RPMI7951 (cell line): Measurements from ENCODE around the gene DDX3X. TPM values are rescaled to one million over a fixed set of nuclear protein-coding genes. Genes with fewer than 3 reads are reported as not detected.
"Not testable (repeated sequence)": the region's sequence is repeated elsewhere in the genome, so short reads cannot be mapped to it uniquely, and the experiment has no call there.

Experiments
- DNase-seq: peaks from one replicate; pipeline ENCODE4 v3.0.0-alpha.2; 2012; ENCODE audit warnings: low read depth
- total RNA-seq: library from RNA; depleted of rRNA; stranded (reverse); fragments of >200 nt; shearing (Covaris generic); gene quantifications from 2 replicates; pipeline ENCODE4 v1.2.3, GENCODE V29; 2014

The DDX3X gene
- total RNA-seq, 1 experiment from 2014 or later: 168 TPM

DNA sequence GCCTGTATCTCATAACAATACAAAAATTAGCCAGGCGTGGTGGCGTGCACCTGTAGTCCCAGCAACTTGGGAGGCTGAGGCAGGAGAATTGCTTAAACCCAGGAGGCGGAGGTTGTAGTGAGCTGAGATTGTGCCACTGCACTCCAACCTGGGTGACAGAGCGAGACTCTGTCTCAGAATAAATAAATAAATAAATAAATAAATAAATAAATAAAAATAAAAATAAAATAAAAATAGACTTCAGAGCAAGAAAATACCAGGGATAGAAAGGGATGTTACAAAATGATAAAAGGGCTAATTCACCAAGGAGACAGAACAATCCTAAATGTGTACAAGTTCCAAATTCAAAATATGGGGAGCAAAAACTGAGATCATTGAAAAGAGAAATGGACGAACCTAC lies 37.6 kb downstream of the DDX3X start:
- DNase-seq: not testable (repeated sequence)

DNA sequence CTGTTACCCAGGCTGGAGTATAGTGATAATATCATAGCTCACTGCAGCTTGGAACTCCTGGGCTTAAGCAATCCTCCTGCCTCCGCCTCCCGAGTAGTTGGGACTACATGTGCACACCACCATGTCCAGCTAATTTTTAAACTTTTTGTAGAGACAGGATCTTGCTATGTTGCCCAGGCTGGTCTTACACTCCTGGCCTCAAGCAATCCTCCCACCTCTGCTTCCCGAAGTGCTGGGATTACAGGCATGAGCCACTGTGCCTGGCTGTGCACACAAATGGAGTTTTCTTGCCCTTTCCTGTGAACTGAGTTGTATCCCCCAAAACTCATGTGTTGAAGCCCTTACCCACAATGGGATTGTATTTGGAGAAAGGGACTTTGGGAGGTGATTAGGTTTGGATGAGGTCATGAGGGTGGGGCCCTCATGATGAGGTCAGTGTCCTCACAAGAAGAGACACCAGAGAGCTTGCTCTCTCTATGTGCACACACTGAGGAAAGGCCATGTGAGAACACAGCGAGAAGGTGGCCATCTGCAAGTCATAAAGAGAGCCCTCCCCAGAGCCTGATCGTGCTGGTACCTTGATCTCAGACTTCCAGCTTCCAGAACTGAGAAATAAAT lies 40.1 kb downstream of the DDX3X start:
- DNase-seq: no peak

DNA sequence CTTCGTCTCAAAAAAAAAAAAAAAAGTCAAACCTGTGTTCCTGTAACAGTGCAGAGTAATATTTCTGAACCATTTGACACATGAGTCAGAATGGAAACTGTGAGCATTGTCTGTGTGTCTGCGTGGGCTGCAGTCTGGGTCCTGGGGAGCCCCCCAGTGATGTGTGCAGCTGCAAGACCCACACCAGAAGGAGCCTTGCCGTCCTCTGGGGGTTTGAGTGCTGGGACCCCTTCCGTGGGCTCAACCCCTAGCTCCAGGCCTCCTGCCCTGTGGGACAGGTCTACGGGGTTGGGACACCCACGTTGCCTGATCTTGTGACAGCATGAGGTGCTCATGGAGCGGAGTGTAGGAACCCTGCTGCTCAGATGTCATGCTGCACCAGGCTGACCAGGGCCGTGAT lies 43.7 kb downstream of the DDX3X start:
- no peak for DNase-seq

DNA sequence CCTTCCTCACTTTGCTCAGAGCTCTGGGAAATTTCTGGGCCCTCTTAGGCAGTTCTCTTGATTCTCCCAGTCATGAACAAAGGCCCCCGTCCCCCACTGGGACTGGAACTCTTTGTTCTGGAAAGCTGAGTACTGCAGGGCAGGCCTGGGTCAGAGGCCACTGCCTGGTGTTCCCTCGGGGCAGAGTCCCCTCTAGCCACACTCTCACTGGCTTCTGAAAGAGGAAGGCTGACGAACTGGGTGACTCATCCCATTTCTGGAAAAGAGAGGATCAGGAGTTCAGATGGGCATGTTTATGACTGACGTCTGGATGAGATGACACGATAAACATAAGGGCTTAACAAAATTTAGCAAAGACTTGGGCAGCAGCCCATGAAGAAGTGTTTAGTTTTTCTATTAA lies 47.7 kb downstream of the DDX3X start:
- peak; percentile 95 for DNase-seq

DNA sequence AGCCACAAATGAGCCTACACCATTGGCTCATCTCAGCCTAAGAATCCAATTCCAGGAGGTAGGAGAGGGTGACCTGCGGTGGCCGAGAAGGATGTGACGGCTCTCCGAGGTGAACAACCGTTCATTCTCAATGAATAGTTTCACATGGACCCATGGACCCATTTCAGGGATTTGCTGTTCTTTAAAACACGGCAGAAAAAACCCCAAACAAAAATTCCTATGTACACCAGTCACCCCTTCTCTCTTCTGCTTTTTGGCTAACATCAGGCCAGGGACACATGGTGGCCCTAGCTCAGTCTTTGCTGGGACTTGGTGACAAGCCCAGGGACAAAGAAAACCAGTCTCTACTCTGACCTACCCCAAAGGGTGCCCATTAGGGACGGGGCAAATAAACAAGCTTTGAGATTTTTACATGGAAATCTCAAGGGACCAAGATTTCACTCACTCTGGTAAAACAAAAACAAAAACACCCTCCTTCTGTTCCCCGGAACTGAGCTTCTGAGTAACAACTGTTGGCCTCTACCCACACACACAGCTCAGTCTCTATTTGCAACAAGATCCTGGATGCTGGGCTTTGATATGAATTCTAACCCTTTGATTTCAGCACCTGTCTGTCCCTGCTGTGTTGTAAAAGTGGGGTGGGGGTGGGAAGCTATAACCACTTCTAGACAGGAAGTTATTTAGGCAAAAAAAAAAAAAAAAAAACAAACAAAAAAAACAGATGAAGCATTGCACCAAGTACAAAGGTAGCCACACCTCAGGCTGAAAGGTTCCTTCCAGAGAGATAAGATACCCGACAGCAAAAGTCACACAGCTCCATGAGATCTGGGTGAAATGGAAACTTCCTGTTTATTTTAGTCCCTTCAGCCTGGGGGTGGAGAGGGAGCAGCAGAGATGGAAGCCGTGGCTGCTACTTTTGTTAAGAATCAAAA lies 49.0 kb downstream of the DDX3X start:
- DNase-seq: peak; percentile 37

DNA sequence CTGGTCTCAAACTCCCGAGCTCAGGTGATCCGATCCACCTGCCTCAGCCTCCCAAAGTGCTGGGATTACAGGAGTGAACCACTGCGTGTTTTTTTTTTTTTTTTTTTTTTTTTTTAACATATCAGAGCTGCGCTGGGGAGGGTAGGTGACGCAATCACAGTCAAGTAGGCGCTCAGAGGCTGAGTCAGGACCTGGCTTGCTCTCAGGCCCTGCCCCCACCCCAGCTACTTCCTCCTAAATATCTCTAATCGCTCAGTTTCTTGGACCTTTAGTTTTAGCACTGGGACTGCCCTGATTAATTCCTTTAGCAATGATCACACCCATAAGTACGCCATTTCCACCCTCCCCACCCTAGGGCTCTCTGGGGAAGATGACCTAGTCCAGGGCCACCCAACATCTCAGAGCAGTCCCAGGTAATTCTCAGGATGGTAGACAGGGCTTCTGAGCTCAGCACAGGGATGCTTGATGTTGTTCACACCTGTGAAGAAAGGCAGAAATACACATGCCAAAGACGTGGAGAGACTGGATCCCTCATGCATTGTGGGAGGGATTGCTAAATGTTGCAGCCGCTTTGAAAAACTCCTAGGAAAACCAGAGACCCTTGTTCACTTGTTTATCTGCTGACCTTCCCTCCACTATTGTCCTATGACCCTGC lies 50.2 kb downstream of the DDX3X start:
- peak; percentile 82 for DNase-seq

DNA sequence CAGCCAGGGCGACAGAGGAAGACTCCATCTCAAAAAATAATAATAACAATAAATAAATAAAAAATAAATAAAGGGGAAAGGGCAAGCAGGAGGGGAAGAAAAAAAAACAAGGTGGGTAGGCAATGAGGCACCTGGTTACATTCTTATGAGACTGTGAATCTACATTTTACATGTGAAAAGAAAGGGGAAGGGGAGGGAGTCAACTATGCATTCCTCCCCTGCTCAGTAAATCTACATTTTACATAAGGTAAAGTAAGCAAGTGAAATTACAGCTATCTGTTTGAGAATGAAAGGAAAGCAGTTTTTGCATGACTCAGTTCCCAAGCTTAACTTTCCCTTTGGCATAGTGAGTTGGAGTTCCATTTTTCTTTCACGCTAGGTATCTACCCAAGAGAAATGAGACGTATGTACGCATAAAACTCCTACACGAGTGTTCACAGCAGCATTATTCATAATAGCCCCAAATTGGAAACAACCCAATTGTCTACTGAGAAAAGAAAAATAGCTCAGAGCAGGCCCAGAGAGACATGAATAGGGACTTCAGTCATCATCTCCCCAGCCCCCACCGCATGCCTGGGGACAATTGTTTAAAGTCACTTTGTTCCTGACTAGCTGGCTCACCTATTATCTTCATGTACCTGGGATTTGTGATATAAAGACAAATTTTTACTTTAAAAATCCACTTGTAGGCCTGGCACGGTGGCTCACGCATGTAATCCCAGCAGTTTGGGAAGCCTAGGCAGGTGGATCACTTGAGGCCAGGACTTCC lies 52.4 kb downstream of the DDX3X start:
- DNase-seq: no peak

DNA sequence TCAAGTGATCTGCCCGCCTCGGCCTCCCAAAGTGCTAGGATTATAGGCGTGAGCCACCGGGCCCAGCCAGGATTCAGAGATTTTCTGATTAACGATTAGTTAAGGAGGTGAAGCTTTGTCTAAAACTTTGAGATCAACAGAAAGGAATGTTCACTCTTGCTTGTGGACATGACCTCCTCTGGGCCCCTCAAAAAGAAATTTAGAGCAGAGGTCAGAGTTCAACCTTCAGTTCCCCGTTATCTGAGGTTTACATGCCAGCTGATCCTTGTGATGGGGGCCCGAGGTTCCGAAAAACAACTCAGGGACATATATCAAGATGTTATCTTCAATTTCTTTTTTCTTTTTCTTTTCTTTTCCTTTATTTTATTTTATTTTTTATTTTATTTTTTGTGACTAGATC lies 54.6 kb downstream of the DDX3X start:
- no peak for DNase-seq

DNA sequence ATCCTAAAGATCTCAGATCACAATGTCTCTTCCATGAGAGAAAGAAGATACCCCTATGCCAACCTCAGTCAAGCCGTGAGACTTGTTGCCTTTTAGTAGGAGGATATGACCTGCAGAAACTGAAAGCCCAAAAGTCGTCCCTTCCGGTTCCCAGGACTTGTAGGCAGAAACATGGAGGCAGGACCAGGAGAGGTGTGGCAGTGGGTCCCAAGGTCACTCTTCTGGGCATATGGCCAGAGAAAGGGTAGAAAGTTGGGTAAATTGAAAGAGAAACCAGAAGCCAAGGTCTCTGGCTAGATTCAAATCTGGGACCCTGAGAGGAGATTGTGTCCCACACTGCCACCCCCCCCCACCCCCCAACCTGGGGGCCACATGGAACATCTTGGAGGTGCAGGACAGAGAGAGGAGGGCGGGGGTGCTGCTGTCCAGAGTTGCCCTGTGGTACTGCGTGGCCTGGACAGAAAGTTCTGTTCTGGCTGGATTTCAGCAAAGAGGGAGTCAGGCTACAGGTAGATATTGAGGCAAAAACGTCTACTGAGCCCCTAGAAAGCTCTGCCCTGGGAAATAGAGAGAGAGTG lies 55.4 kb downstream of the DDX3X start:
- no peak for DNase-seq

DNA sequence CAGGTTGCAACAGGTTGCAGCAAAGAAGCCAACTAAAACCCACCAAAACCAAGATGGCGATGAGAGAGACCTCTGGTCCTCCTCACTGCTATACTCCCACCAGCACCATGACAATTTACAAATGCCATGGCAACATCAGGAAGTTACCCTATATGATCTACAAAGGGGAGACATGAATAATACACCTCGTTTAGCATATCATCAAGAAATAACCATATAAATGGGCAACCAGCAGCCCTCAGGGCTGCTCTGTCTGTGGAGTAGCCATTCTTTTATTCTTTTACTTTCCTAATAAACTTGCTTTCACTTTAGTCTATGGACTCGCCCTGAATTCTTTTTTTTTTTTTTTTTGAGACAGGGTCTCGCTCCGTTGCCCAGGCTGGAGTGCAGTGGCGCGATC lies 56.6 kb downstream of the DDX3X start:
- not testable (repeated sequence) for DNase-seq

DNA sequence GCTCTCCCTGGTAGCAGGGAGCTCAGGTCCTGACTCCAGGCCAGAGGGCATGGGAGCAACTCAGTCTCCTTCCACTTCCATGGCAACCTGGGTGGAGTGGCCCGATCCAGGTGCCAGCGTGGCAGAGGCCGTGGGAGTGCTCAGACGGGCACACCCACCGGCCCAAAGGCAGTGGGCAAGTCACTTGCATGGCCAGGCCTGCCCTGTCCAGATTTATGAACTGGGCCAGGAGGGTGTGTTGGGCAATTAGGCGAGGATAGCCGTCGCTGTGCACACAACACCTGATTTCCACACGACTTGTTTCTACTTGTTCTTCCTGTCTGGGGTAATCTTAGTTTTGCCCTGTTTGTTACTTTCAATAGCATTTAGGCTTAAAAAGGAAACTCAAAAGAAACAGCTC lies 57.6 kb downstream of the DDX3X start:
- DNase-seq: no peak

DNA sequence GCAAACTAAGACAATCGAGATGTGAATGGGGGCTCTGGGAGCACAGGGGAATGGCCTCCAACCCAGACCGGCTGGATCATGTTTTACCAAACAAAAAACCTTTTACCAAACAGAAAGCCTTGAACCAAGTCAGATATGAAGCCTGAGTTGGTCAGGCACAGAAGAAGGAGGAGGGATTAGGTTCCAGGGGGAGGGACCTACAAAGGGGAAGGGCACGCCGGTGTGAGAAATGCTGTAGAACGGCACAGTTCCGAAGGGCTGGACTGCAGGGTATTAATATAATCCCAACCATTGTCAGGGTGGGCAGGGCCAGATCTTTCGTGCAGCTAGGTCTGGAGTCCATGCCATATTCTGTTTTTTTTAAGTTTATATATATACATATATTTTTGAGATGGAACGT lies 60.3 kb downstream of the DDX3X start:
- no peak for DNase-seq

DNA sequence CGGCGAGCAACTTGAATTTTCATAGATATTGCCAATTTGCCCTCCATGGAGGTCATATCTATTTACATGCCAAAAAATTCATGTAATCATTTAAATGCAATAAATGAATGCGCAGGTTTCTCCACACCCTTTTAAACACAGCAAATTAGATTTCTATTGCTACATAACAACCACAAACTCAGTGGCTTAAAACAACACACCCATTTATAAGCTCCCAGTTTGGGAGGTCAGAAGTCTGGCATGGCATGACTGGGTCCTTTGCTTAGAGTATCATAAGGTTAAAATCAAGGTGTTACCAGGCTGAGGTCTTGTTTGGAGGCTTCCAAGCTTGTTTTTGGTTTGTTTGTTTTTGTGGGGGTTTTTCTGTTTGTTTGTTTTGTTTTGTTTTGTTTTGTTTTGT lies 63.3 kb downstream of the DDX3X start:
- DNase-seq: no peak

DNA sequence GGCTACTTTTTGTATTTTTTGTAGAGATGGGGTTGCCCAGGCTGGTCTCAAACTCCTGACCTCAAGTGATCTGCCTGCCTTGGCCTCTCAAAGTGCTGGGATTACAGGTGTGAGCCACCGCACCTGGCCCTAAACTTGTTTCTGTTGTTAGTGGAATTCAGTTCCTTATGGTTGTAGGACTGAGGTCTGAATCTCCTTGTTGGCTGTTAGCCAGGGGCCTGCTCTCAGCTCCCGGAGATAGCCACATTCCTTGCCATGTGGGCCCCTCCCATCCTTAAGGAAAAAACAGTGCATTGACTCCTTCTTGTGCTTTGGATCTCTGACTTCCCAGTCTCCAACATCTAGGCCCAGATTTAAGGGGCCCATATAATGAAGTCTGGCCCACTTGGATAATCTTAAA lies 63.8 kb downstream of the DDX3X start:
- no peak for DNase-seq

DNA sequence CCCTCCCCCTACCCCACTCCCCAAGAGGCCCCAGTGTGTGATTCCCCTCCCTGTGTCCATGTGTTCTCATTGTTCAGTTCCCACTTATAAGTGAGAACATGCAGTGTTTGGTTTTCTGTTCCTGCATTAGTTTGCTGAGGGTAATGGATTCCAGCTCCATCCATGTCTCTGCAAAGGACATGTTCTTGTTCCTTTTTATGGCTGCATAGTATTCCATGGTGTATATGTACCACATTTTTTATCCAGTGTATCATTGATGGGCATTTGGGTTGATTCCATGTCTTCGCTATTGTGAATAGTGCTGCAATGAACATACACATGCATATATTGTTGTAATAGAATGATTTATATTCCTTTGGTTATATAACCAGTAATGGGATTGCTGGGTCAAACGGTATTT lies 68.6 kb downstream of the DDX3X start:
- DNase-seq: not testable (repeated sequence)

DNA sequence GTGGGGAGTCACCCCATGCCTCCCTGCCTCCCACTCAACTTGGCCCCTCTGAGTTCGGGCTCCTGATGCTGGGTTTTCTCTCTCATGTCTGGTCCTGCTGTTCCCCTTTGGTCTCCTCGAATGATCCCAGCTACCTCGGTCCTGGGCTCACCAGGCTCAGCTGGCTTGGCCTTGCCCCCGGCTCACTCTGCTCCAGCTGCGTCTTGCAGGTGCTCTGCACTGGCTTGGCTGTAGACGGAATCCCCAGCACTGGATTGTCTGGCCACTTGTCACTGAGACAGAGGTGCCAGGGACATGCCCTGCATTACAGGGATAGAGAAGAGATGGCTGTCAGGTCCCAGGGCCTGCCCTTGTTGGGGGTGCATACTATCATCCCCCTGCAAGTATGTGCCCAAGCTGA lies 71.6 kb downstream of the DDX3X start:
- DNase-seq: no peak

DNA sequence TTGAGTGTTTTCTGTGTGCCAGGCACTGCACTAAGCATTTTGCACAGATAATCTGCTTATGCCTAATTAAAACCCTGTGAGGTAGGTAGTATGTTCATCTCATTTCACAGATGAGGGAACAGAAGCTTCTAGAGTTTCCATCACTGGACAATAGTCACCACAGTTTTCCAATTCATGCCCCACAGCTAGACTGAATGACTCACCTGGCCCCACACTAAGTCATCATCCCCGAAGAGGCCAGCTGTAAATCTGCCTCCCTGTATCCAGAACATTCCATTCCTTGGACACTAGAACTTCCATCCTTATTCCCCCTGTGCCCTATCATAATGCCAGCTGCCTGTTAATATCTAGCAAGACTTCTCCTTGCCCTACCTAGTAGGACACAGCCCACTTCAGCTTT lies 72.2 kb downstream of the DDX3X start:
- DNase-seq: peak; percentile 77

DNA sequence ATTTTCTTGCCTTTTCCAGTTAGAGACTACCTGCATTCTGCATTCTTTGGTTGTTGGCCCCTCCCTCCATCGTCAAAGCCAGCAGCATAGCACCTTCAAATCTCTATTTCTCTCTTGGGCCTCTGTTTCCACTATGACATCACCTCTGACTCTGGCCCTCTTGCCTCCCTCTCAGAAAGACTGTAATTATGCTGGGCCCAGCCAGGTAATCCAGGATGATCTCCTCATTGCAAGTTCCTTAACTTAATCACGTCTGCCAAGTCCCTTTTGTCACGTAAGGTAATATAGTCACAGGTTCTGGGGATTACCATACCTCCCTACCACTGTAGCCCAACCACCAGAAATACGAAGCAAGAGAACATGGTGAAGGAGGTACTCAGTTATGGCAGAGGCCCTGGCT lies 73.9 kb downstream of the DDX3X start:
- DNase-seq: no peak

DNA sequence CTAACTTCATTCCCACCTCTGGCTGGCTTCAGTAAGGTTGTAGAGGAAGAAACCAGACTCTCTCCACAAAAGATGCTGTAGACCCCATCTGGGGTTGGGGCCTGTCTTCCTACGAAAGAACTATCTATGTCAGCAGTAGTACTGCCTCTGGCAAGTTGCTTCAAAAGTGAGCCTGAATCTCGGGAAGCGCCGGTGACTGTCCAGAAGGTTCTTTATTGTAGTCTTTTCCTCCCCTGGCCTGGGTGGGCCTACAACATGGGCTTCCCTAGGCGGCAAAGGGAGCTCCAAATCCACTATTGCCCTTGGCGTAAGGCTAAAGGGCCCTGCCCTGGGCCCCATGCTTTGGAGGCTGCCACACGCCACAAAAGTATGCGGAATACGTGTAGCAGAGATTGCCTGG lies 74.6 kb downstream of the DDX3X start:
- DNase-seq: no peak

DNA sequence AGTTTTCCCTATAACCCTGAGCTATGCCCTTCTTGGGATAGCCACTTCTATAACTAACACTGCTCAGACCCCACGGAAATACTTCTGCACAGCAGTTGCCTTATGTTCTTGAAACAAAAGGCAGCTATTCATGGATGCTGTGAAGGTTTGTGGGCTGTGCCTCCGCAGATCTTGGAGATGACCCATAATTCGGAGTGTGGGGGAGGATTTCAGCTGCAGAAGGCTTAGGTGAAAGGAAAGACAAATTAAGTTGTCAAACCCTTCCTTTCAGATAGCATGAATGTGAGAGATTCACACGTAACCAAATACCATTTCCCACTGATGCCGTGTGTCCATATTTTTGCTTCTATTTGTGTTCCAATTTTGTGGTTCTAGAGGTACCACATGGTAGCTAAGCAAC lies 75.0 kb downstream of the DDX3X start:
- DNase-seq: peak; percentile 12

DNA sequence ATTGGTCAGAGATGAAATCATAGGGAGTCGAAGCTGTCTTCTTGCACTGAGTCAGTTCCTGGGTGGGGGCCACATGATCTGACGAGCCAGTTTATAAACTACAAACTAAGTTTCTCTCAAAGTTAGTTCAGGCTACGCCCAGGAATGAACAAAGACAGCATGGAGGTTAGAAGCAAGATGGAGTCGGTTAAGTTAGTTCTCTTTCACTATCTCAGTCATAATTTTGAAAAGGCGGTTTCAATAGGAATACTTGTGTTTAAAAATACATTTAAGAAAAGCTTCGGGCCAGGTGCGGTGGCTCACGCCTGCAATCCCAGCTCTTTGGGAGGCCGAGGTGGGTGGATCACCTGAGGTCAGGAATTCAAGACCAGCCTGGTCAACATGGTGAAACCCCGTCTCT lies 77.3 kb downstream of the DDX3X start:
- not testable (repeated sequence) for DNase-seq
